ENCODE results near the gene ERBB2. TPM values are rescaled to one million over a fixed set of nuclear protein-coding genes. Genes with fewer than 3 reads are reported as not detected.
"Not testable (repeated sequence)": the region's sequence is repeated elsewhere in the genome, so short reads cannot be mapped to it uniquely, and the experiment has no call there.

The ERBB2 gene
- total and polyA plus RNA-seq, 2 of the 8 experiments (the other 6 are each of a cell fraction or from before 2014, with no cell fraction given): 183 to 394 TPM

DNA sequence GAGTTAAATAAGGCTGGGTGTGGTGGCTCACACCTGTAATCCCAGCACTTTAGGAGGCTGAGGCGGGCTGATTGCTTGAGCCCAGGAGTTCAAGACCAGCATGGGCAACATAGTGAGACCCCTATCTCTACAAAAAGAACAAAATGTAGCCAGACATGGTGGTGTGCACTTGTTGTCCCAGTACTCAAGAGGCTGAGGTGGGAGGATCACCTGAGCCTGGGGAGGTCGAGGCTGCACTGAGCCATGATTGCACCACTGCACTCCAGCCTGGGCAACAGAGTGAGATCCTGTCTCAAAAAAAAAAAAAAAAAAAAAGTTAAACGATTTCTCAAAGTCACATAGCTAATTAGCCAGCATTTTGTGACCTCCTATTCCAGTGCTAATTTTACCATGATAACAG is 64.3 kb downstream of the ERBB2 start:
- H3K18ac ChIP-seq (ENCODE audit: extremely low read depth, low read length); H3K36me3 ChIP-seq (ENCODE audit: control insufficient read depth in 2 of 4, insufficient read depth in 4 of 4, low read length in 3 of 4); H3K4ac ChIP-seq (replicated peaks; ENCODE audit: insufficient read length, low read depth, low read length); H2AK5ac ChIP-seq (ENCODE audit: low read depth, low read length); H4K8ac ChIP-seq (ENCODE audit: extremely low read depth, insufficient read depth, low read length); H4K91ac ChIP-seq (replicated peaks; ENCODE audit: insufficient read length, low read length); H2BK20ac ChIP-seq (ENCODE audit: low read length); H3K56ac ChIP-seq (replicated peaks; ENCODE audit: insufficient read length, low read depth, low read length); H3K14ac ChIP-seq (ENCODE audit: insufficient read length); H3K79me2 ChIP-seq (ENCODE audit: control insufficient read depth in 1 of 2, insufficient read depth in 2 of 2, low read length in 2 of 2); POLR2A ChIA-PET (ENCODE audit: partially characterized antibody); H3K79me1 ChIP-seq (ENCODE audit: low read depth, low read length); H2AFZ ChIP-seq (ENCODE audit: low read length); H2BK15ac ChIP-seq (ENCODE audit: low read length); H3K9ac ChIP-seq (replicated peaks in 1 of 4; ENCODE audit: extremely low read depth in 1 of 4, low read depth in 3 of 4, low read length in 3 of 4); H3K4me2 ChIP-seq (ENCODE audit: insufficient read depth in 1 of 2, low read depth in 2 of 2, low read length in 2 of 2); H2BK120ac ChIP-seq (replicated peaks; ENCODE audit: low read depth, low read length); H3K23me2 ChIP-seq (ENCODE audit: low read depth, low read length); H3K23ac ChIP-seq (ENCODE audit: insufficient read length); H2BK5ac ChIP-seq (ENCODE audit: low read depth, low read length); H4K5ac ChIP-seq (ENCODE audit: insufficient read length, low read depth, low read length); H3K27ac ChIP-seq (ENCODE audit: low read depth, low read length); H4K20me1 ChIP-seq (replicated peaks in 1 of 2; ENCODE audit: control insufficient read depth in 1 of 2, insufficient read depth in 2 of 2, low read length in 2 of 2); H3K4me3 ChIP-seq (ENCODE audit: extremely low read depth in 1 of 4, insufficient read depth in 2 of 4, low read depth in 3 of 4, low read length in 4 of 4); DNase-seq (ENCODE audit: low read depth in 1 of 2, low spot score in 2 of 2); H3K9me3 ChIP-seq (ENCODE audit: insufficient read depth in 2 of 2, low read depth in 1 of 2, low read length in 1 of 2); FAIRE-seq; H3K27me3 ChIP-seq (replicated peaks in 1 of 4; ENCODE audit: control insufficient read depth in 3 of 4, extremely low read depth in 1 of 4, insufficient read depth in 3 of 4, low read length in 3 of 4); H3K4me1 ChIP-seq (replicated peaks in 1 of 4; ENCODE audit: control insufficient read depth in 3 of 4, insufficient read depth in 4 of 4, low read length in 3 of 4); H2BK12ac ChIP-seq (ENCODE audit: low read depth, low read length): not testable (repeated sequence)
- CTCF ChIA-PET (ENCODE audit: partially characterized antibody): interaction anchor here (0.7 to 2.2 kb wide), 5 partner anchors 9 to 166 kb away, joined by 3 to 8 read pairs (median 3); no protein-coding TSS in a partner anchor
- 83% methylated on average over 3 of the region's 3 CpGs; no CpG with 5 or more reads in 1 of the 2 experiments for WGBS, 2 experiments (ENCODE audit: extremely low coverage in 1 of 2, insufficient coverage in 1 of 2, insufficient read length in 1 of 2, insufficient replicate concordance in 2 of 2, low coverage in 1 of 2, low lambda C conversion rate in 2 of 2, missing lambda C conversion rate in 1 of 2)
